Measurements from ENCODE around the gene DIAPH2.

Gene DIAPH2

GRCh38 chrX:96982161-96982560, 297.5 kb downstream of the DIAPH2 start:
- DNase-seq = no peak

- no peak for DNase-seq
These were observed 299.9 kb downstream of the DIAPH2 start for GRCh38 chrX:96984538-96984937.

GRCh38 chrX:96985046-96985445, 300.4 kb downstream of the DIAPH2 start:
- no peak for DNase-seq

- no peak for DNase-seq
These were observed 302.6 kb downstream of the DIAPH2 start for GRCh38 chrX:96987228-96987627.

GRCh38 chrX:96989830-96990571, 305.4 kb downstream of the DIAPH2 start:
- no peak for DNase-seq

- DNase-seq = no peak
These were observed 309.5 kb downstream of the DIAPH2 start for GRCh38 chrX:96994093-96994492.

- no peak for DNase-seq
These were observed 312.6 kb downstream of the DIAPH2 start for GRCh38 chrX:96997196-96997595.

GRCh38 chrX:97000682-97001368, 316.2 kb downstream of the DIAPH2 start:
- DNase-seq = no peak

- DNase-seq = no peak
These were observed 321.5 kb downstream of the DIAPH2 start for GRCh38 chrX:97006167-97006566.

GRCh38 chrX:97009391-97009790, 324.7 kb downstream of the DIAPH2 start:
- no peak for DNase-seq

GRCh38 chrX:97011540-97011939, 326.9 kb downstream of the DIAPH2 start:
- no peak for DNase-seq

GRCh38 chrX:97016106-97016505, 331.5 kb downstream of the DIAPH2 start:
- DNase-seq = no peak

GRCh38 chrX:97021680-97022079, 337.0 kb downstream of the DIAPH2 start:
- no peak for DNase-seq

GRCh38 chrX:97026406-97026805, 341.8 kb downstream of the DIAPH2 start:
- DNase-seq = peak; percentile 14

- DNase-seq = no peak
These were observed 342.8 kb downstream of the DIAPH2 start for GRCh38 chrX:97027384-97027922.

- DNase-seq = no peak
These were observed 345.8 kb downstream of the DIAPH2 start for GRCh38 chrX:97030463-97030862.

- DNase-seq = no peak
These were observed 346.3 kb downstream of the DIAPH2 start for GRCh38 chrX:97030947-97031346.

- DNase-seq = no peak
These were observed 354.9 kb downstream of the DIAPH2 start for GRCh38 chrX:97039363-97040029.

GRCh38 chrX:97045470-97045869, 360.8 kb downstream of the DIAPH2 start:
- DNase-seq = no peak

GRCh38 chrX:97046867-97047266, 362.2 kb downstream of the DIAPH2 start:
- no peak for DNase-seq

GRCh38 chrX:97050392-97050791, 365.8 kb downstream of the DIAPH2 start:
- no peak for DNase-seq

- peak; percentile 1 for DNase-seq
These were observed 372.8 kb downstream of the DIAPH2 start for GRCh38 chrX:97057349-97057909.

- no peak for DNase-seq
These were observed 375.4 kb downstream of the DIAPH2 start for GRCh38 chrX:97060020-97060419.

Data from NCI-H1694 (cell line).